HEK293 (cell line): ENCODE measurements around the gene ACKR1.

Experiments used
- CTCF ChIA-PET: fragments of 350-600 bp; formaldehyde crosslinking; extraction: SDS; loops from one replicate; lab custom pipeline; 2021; ENCODE audit warnings: antibody characterized with exemption; lab: Yijun Ruan, JAX
- POLR2A ChIA-PET: fragments of 300-600 bp; formaldehyde crosslinking; extraction: SDS; loops from one replicate; lab custom pipeline; 2020; ENCODE audit warnings: antibody characterized with exemption, inconsistent platforms; lab: Yijun Ruan, JAX
- H3K27ac ChIP-seq: fragments of 200-500 bp; sonication (Bioruptor generic); 2 replicates; pipeline ENCODE4 v1.5.1; 2014; ENCODE audit warnings: low read depth, low read length, control low read depth, inconsistent platforms; ENCODE audit errors: extremely low read depth
- H3K36me3 ChIP-seq, 2 experiments: fragments of 200-500 bp in 1 of 2; sonication (Bioruptor generic) in 1 of 2; 1 replicate in 1 of 2; 2 replicates in 1 of 2; pipeline ENCODE4 v1.5.1; 2014 to 2017; ENCODE audit warnings: inconsistent platforms in 2 of 2, low read length in 2 of 2; ENCODE audit not compliant: control insufficient read depth in 2 of 2, insufficient read depth in 1 of 2
- H3K4me1 ChIP-seq: fragments of 200-500 bp; sonication (Bioruptor generic); 2 replicates; pipeline ENCODE4 v1.5.1; 2014; ENCODE audit warnings: mild to moderate bottlenecking, low read length, inconsistent platforms; ENCODE audit not compliant: control insufficient read depth, insufficient read depth
- H3K4me3 ChIP-seq: 2 replicates; pipeline ENCODE4 v1.5.1; 2011; ENCODE audit warnings: low read depth, mild to moderate bottlenecking, control low read depth, low read length, moderate library complexity
- H3K9me3 ChIP-seq: fragments of 200-500 bp; sonication (Bioruptor generic); 2 replicates; pipeline ENCODE4 v1.5.1; 2014; ENCODE audit warnings: low read depth, low read length, inconsistent platforms; ENCODE audit not compliant: control insufficient read depth, insufficient read depth
- BCL11B ChIP-seq: fragments of 450-650 bp; formaldehyde crosslinking; IDR thresholded peaks from 2 replicates; pipeline ENCODE4 v1.5.1; 2016; ENCODE audit warnings: low read depth, missing biosample characterization, missing genetic modification characterization
- GLI2 ChIP-seq: fragments of 450-650 bp; formaldehyde crosslinking; IDR thresholded peaks from 2 replicates; pipeline ENCODE4; 2017; ENCODE audit warnings: missing biosample characterization, missing genetic modification characterization, low read depth, borderline replicate concordance
- PRDM1 ChIP-seq: fragments of 450-650 bp; formaldehyde crosslinking; IDR thresholded peaks from 2 replicates; pipeline ENCODE4; 2016; ENCODE audit warnings: missing biosample characterization, missing genetic modification characterization
- YY2 ChIP-seq: fragments of 450-650 bp; formaldehyde crosslinking; IDR thresholded peaks from 2 replicates; pipeline ENCODE4 v1.5.1; 2016; ENCODE audit warnings: missing biosample characterization, missing genetic modification characterization
- ZBTB21 ChIP-seq: fragments of 450-650 bp; formaldehyde crosslinking; IDR thresholded peaks from 2 replicates; pipeline ENCODE4 v1.5.1; 2017; ENCODE audit warnings: missing biosample characterization, missing genetic modification characterization
- ZNF140 ChIP-seq: fragments of 450-650 bp; formaldehyde crosslinking; IDR thresholded peaks from 2 replicates; pipeline ENCODE4 v1.5.1; 2016; ENCODE audit warnings: missing biosample characterization, missing genetic modification characterization
- ZNF302 ChIP-seq: fragments of 450-650 bp; formaldehyde crosslinking; IDR thresholded peaks from 2 replicates; pipeline ENCODE4 v1.5.1; 2016; ENCODE audit warnings: missing biosample characterization, missing genetic modification characterization, low read depth
- ZNF324 ChIP-seq: fragments of 450-650 bp; formaldehyde crosslinking; IDR thresholded peaks from 2 replicates; pipeline ENCODE4 v1.5.1; 2016; ENCODE audit warnings: missing biosample characterization, missing genetic modification characterization
- ZNF426 ChIP-seq: fragments of 450-650 bp; formaldehyde crosslinking; IDR thresholded peaks from 2 replicates; pipeline ENCODE4 v1.5.1; 2017; ENCODE audit warnings: missing biosample characterization, missing genetic modification characterization, mild to moderate bottlenecking, inconsistent platforms, moderate library complexity
- ZNF549 ChIP-seq: fragments of 450-650 bp; IDR thresholded peaks from 2 replicates; pipeline ENCODE4 v1.5.1; 2018; ENCODE audit warnings: missing biosample characterization, missing genetic modification characterization, mild to moderate bottlenecking, inconsistent platforms, moderate library complexity
- ZNF561 ChIP-seq: fragments of 450-650 bp; IDR thresholded peaks from 2 replicates; pipeline ENCODE4 v1.5.1; 2018; ENCODE audit warnings: missing biosample characterization, missing genetic modification characterization, borderline replicate concordance
- ZNF600 ChIP-seq: fragments of 450-650 bp; formaldehyde crosslinking; IDR thresholded peaks from 2 replicates; pipeline ENCODE4 v1.5.1; 2016; ENCODE audit warnings: missing biosample characterization, missing genetic modification characterization
- ZNF654 ChIP-seq: fragments of 450-650 bp; formaldehyde crosslinking; IDR thresholded peaks from 2 replicates; pipeline ENCODE4 v1.5.1; 2016; ENCODE audit warnings: low read depth, missing biosample characterization, missing genetic modification characterization
- ZNF747 ChIP-seq: fragments of 450-650 bp; formaldehyde crosslinking; IDR thresholded peaks from 2 replicates; pipeline ENCODE4 v1.5.1; 2016; ENCODE audit warnings: missing biosample characterization, missing genetic modification characterization
- ZNF791 ChIP-seq: fragments of 450-650 bp; formaldehyde crosslinking; IDR thresholded peaks from 2 replicates; pipeline ENCODE4 v1.5.1; 2016; ENCODE audit warnings: missing biosample characterization, missing genetic modification characterization
- TF ChIP-seq, protein P1 (sequence below): fragments of 450-650 bp; formaldehyde crosslinking; IDR thresholded peaks from 2 replicates; pipeline ENCODE4 v1.5.1; 2016; ENCODE audit warnings: missing biosample characterization, missing genetic modification characterization
- TF ChIP-seq, protein P2 (sequence below): fragments of 450-650 bp; IDR thresholded peaks from 2 replicates; pipeline ENCODE4 v1.5.1; 2018; ENCODE audit warnings: missing biosample characterization, missing genetic modification characterization
- TF ChIP-seq, protein P3 (sequence below): fragments of 450-650 bp; formaldehyde crosslinking; IDR thresholded peaks from 2 replicates; pipeline ENCODE4 v1.5.1; 2016; ENCODE audit warnings: missing biosample characterization, missing genetic modification characterization
- TF ChIP-seq, protein P4 (sequence below): fragments of 450-650 bp; formaldehyde crosslinking; IDR thresholded peaks from 2 replicates; pipeline ENCODE4 v1.5.1; 2016; ENCODE audit warnings: missing biosample characterization, missing genetic modification characterization
- TF ChIP-seq, protein P5 (sequence below): fragments of 450-650 bp; formaldehyde crosslinking; IDR thresholded peaks from 2 replicates; pipeline ENCODE4 v1.5.1; 2016; ENCODE audit warnings: missing biosample characterization, missing genetic modification characterization
- TF ChIP-seq, protein P6 (sequence below): fragments of 450-650 bp; formaldehyde crosslinking; IDR thresholded peaks from 2 replicates; pipeline ENCODE4 v1.5.1; 2017; ENCODE audit warnings: missing biosample characterization, missing genetic modification characterization
- TF ChIP-seq, protein P7 (sequence below): fragments of 450-650 bp; formaldehyde crosslinking; IDR thresholded peaks from 2 replicates; pipeline ENCODE4 v1.5.1; 2016; ENCODE audit warnings: missing biosample characterization, missing genetic modification characterization

ACKR1 gene

DNA sequence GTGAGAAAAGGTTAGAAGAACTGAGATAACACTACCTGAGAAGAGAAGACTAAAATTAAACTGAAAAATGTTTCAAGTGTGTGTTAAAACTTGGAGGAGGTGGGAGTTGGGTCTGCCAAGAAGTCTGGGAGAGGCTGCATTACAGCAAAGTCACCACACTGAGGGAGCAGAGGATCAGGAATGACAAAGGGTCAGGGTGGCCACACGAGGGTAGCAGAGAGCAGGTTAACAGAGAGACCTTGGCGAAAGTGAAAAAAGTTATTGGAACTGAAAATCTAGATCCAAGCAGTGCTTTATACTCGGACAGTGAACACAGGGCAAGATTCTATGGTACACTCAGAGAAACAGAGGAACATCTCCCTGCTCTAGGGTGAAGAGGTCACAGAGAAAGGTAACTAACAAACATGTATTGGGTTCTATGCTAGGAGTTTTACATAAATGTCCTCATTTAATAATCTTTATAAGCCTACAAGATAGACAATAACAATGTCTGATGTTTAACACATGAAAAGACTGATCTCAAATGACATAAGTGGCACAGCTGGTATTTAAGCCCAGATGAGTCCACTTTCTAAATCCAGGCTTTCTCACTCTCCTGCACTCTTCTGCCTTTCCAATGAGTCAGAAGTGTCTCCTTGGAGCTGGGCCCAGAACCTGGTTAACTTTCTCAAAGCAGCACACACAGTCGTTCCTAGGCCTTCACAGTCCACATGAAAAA is 43.5 kb upstream of the ACKR1 start:
- H3K4me1 ChIP-seq: no peaks in the 10 kb centered on the region
- H3K4me3 ChIP-seq: no peak overlapping the region
- H3K36me3 ChIP-seq: no peaks in the 10 kb centered on the region
- CTCF ChIA-PET: interaction anchor here (0.6 to 4.6 kb wide), 23 partner anchors 9 to 925 kb away, joined by 3 to 105 read pairs (median 4); no protein-coding TSS in a partner anchor
- no peaks in the 10 kb centered on the region for H3K9me3 ChIP-seq
- POLR2A ChIA-PET: no interaction called here
- H3K27ac ChIP-seq: no peak overlapping the region
- TF ChIP-seq PRDM1 (tag by site-specific recombination) (peak; percentile 65), ZNF654 (tag by site-specific recombination) (peak; percentile 82), ZNF140 (tag by site-specific recombination) (no peak)
- TF ChIP-seq, protein P1, sequence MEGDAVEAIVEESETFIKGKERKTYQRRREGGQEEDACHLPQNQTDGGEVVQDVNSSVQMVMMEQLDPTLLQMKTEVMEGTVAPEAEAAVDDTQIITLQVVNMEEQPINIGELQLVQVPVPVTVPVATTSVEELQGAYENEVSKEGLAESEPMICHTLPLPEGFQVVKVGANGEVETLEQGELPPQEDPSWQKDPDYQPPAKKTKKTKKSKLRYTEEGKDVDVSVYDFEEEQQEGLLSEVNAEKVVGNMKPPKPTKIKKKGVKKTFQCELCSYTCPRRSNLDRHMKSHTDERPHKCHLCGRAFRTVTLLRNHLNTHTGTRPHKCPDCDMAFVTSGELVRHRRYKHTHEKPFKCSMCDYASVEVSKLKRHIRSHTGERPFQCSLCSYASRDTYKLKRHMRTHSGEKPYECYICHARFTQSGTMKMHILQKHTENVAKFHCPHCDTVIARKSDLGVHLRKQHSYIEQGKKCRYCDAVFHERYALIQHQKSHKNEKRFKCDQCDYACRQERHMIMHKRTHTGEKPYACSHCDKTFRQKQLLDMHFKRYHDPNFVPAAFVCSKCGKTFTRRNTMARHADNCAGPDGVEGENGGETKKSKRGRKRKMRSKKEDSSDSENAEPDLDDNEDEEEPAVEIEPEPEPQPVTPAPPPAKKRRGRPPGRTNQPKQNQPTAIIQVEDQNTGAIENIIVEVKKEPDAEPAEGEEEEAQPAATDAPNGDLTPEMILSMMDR (tag by site-specific recombination): peak; percentile 97
- TF ChIP-seq, protein P2, sequence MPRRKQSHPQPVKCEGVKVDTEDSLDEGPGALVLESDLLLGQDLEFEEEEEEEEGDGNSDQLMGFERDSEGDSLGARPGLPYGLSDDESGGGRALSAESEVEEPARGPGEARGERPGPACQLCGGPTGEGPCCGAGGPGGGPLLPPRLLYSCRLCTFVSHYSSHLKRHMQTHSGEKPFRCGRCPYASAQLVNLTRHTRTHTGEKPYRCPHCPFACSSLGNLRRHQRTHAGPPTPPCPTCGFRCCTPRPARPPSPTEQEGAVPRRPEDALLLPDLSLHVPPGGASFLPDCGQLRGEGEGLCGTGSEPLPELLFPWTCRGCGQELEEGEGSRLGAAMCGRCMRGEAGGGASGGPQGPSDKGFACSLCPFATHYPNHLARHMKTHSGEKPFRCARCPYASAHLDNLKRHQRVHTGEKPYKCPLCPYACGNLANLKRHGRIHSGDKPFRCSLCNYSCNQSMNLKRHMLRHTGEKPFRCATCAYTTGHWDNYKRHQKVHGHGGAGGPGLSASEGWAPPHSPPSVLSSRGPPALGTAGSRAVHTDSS: no peak
- TF ChIP-seq, all 188 proteins: peak for 3

DNA sequence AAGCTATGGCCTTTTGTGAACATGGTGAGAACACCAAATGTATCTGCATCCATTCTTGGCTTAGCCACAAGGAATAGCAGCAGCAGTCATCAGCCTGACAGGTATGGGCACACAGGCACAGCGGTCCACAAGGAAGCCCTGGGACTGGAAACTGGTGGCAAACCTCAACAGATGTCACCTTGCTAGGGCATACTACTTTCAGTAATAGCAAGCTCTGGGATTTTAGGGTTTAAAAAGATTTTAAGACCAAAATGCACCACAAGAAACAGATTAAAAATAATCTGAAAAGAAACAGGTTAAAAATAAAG is 43.0 kb upstream of the ACKR1 start:
- POLR2A ChIA-PET: no interaction called here
- CTCF ChIA-PET: interaction anchor here (0.6 to 4.6 kb wide), 12 partner anchors 15 to 924 kb away, joined by 3 to 105 read pairs (median 4); no protein-coding TSS in a partner anchor
- TF ChIP-seq, protein P3, sequence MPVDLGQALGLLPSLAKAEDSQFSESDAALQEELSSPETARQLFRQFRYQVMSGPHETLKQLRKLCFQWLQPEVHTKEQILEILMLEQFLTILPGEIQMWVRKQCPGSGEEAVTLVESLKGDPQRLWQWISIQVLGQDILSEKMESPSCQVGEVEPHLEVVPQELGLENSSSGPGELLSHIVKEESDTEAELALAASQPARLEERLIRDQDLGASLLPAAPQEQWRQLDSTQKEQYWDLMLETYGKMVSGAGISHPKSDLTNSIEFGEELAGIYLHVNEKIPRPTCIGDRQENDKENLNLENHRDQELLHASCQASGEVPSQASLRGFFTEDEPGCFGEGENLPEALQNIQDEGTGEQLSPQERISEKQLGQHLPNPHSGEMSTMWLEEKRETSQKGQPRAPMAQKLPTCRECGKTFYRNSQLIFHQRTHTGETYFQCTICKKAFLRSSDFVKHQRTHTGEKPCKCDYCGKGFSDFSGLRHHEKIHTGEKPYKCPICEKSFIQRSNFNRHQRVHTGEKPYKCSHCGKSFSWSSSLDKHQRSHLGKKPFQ (tag by site-specific recombination): no peak
- TF ChIP-seq ZNF324 (tag by site-specific recombination) (no peak), ZNF747 (tag by site-specific recombination) (no peak), ZNF600 (no peak), GLI2 (tag by site-specific recombination) (no peak), ZNF302 (tag by site-specific recombination) (no peak), ZBTB21 (tag by site-specific recombination) (no peak), ZNF549 (tag by site-specific recombination) (no peak), ZNF426 (no peak), ZNF791 (tag by site-specific recombination) (no peak), YY2 (no peak), ZNF561 (tag by site-specific recombination) (no peak), BCL11B (tag by site-specific recombination) (no peak)
- TF ChIP-seq, protein P4, sequence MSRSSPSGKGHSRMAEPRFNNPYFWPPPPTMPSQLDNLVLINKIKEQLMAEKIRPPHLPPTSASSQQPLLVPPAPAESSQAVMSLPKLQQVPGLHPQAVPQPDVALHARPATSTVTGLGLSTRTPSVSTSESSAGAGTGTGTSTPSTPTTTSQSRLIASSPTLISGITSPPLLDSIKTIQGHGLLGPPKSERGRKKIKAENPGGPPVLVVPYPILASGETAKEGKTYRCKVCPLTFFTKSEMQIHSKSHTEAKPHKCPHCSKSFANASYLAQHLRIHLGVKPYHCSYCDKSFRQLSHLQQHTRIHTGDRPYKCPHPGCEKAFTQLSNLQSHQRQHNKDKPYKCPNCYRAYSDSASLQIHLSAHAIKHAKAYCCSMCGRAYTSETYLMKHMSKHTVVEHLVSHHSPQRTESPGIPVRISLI (tag by site-specific recombination): no peak
- TF ChIP-seq, protein P5, sequence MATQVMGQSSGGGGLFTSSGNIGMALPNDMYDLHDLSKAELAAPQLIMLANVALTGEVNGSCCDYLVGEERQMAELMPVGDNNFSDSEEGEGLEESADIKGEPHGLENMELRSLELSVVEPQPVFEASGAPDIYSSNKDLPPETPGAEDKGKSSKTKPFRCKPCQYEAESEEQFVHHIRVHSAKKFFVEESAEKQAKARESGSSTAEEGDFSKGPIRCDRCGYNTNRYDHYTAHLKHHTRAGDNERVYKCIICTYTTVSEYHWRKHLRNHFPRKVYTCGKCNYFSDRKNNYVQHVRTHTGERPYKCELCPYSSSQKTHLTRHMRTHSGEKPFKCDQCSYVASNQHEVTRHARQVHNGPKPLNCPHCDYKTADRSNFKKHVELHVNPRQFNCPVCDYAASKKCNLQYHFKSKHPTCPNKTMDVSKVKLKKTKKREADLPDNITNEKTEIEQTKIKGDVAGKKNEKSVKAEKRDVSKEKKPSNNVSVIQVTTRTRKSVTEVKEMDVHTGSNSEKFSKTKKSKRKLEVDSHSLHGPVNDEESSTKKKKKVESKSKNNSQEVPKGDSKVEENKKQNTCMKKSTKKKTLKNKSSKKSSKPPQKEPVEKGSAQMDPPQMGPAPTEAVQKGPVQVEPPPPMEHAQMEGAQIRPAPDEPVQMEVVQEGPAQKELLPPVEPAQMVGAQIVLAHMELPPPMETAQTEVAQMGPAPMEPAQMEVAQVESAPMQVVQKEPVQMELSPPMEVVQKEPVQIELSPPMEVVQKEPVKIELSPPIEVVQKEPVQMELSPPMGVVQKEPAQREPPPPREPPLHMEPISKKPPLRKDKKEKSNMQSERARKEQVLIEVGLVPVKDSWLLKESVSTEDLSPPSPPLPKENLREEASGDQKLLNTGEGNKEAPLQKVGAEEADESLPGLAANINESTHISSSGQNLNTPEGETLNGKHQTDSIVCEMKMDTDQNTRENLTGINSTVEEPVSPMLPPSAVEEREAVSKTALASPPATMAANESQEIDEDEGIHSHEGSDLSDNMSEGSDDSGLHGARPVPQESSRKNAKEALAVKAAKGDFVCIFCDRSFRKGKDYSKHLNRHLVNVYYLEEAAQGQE (tag by site-specific recombination): no peak
- TF ChIP-seq, protein P6, sequence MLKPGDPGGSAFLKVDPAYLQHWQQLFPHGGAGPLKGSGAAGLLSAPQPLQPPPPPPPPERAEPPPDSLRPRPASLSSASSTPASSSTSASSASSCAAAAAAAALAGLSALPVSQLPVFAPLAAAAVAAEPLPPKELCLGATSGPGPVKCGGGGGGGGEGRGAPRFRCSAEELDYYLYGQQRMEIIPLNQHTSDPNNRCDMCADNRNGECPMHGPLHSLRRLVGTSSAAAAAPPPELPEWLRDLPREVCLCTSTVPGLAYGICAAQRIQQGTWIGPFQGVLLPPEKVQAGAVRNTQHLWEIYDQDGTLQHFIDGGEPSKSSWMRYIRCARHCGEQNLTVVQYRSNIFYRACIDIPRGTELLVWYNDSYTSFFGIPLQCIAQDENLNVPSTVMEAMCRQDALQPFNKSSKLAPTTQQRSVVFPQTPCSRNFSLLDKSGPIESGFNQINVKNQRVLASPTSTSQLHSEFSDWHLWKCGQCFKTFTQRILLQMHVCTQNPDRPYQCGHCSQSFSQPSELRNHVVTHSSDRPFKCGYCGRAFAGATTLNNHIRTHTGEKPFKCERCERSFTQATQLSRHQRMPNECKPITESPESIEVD: no peak
- TF ChIP-seq, protein P7, sequence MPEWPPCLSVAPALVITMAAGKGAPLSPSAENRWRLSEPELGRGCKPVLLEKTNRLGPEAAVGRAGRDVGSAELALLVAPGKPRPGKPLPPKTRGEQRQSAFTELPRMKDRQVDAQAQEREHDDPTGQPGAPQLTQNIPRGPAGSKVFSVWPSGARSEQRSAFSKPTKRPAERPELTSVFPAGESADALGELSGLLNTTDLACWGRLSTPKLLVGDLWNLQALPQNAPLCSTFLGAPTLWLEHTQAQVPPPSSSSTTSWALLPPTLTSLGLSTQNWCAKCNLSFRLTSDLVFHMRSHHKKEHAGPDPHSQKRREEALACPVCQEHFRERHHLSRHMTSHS (tag by site-specific recombination): no peak

More for the DNA sequence above, 43.0 kb upstream of the ACKR1 start:
- no peak overlapping the region for H3K4me3 ChIP-seq
- no peaks in the 10 kb centered on the region for H3K36me3 ChIP-seq
- no peaks in the 10 kb centered on the region for H3K4me1 ChIP-seq
- no peaks in the 10 kb centered on the region for H3K9me3 ChIP-seq
- no peak overlapping the region for H3K27ac ChIP-seq
